ENCODE results near the gene PLEKHN1.

The PLEKHN1 gene

GRCh38 chr1:1021010-1021919 is 55.0 kb downstream of the PLEKHN1 start:
- Histone ChIP-seq H3K9me2 (replicated peaks; ENCODE audit: insufficient read depth, low read length) (no peaks in the 10 kb centered on the region), H3F3A (ENCODE audit: insufficient read depth) (no peaks in the 10 kb centered on the region), H3K9ac (ENCODE audit: low read length) (no peak overlapping the region), H3K36me3 (ENCODE audit: low read length) (no peaks in the 10 kb centered on the region), H3K27me3 (ENCODE audit: low read length) (no peaks in the 10 kb centered on the region), H3K27ac (ENCODE audit: low read depth, low read length) (no peak overlapping the region), H4K20me1 (ENCODE audit: low read depth, low read length) (no peaks in the 10 kb centered on the region), H3K9me3 (ENCODE audit: insufficient read depth, low read length) (no peaks in the 10 kb centered on the region), H3K4me3 (ENCODE audit: insufficient read depth, low read length, poor library complexity, severe bottlenecking) (no peak overlapping the region), H3K4me2 (ENCODE audit: low read depth, low read length, poor library complexity, severe bottlenecking) (no peak overlapping the region), H3K79me2 (ENCODE audit: insufficient read depth, low read length) (no peaks in the 10 kb centered on the region), H2AFZ (ENCODE audit: low read depth, low read length, severe bottlenecking) (no peak overlapping the region)
- TF ChIP-seq EZH2phosphoT487 (conservative IDR thresholded peaks at IDR 0.05; ENCODE audit: low read length) (no peak), CTCF (IDR thresholded peaks at IDR 0.05; ENCODE audit: insufficient read depth, low read length, poor library complexity, severe bottlenecking) (no peak)

- H3K4me3 ChIP-seq (ENCODE audit: insufficient read depth, low read length, poor library complexity, severe bottlenecking), result no peak overlapping the region
- H3K36me3 ChIP-seq (ENCODE audit: low read length), result no peaks in the 10 kb centered on the region
- H3K9me3 ChIP-seq (ENCODE audit: insufficient read depth, low read length), result no peaks in the 10 kb centered on the region
- H3K27ac ChIP-seq (ENCODE audit: low read depth, low read length), result no peak overlapping the region
- H3K4me2 ChIP-seq (ENCODE audit: low read depth, low read length, poor library complexity, severe bottlenecking), result no peak overlapping the region
- no peaks in the 10 kb centered on the region for H3F3A ChIP-seq (ENCODE audit: insufficient read depth)
- H2AFZ ChIP-seq (ENCODE audit: low read depth, low read length, severe bottlenecking), result no peak overlapping the region
- no peak for TF ChIP-seq EZH2phosphoT487 (conservative IDR thresholded peaks at IDR 0.05; ENCODE audit: low read length)
- no peak for TF ChIP-seq CTCF (IDR thresholded peaks at IDR 0.05; ENCODE audit: insufficient read depth, low read length, poor library complexity, severe bottlenecking)
- no peak overlapping the region for H3K9ac ChIP-seq (ENCODE audit: low read length)
- H3K79me2 ChIP-seq (ENCODE audit: insufficient read depth, low read length), result no peaks in the 10 kb centered on the region
- H3K27me3 ChIP-seq (ENCODE audit: low read length), result no peaks in the 10 kb centered on the region
- no peaks in the 10 kb centered on the region for H3K9me2 ChIP-seq (replicated peaks; ENCODE audit: insufficient read depth, low read length)
- H4K20me1 ChIP-seq (ENCODE audit: low read depth, low read length), result no peaks in the 10 kb centered on the region
Observed at GRCh38 chr1:1021920-1022259, 55.6 kb downstream of the PLEKHN1 start.

GRCh38 chr1:1022302-1023009 is 56.2 kb downstream of the PLEKHN1 start:
- no peak overlapping the region for H3K27ac ChIP-seq (ENCODE audit: low read depth, low read length)
- H4K20me1 ChIP-seq (ENCODE audit: low read depth, low read length), result no peaks in the 10 kb centered on the region
- no peak overlapping the region for H3K4me3 ChIP-seq (ENCODE audit: insufficient read depth, low read length, poor library complexity, severe bottlenecking)
- H3K79me2 ChIP-seq (ENCODE audit: insufficient read depth, low read length), result no peaks in the 10 kb centered on the region
- no peak overlapping the region for H3K9ac ChIP-seq (ENCODE audit: low read length)
- no peaks in the 10 kb centered on the region for H3K9me3 ChIP-seq (ENCODE audit: insufficient read depth, low read length)
- H3K27me3 ChIP-seq (ENCODE audit: low read length), result no peaks in the 10 kb centered on the region
- no peak overlapping the region for H3K4me2 ChIP-seq (ENCODE audit: low read depth, low read length, poor library complexity, severe bottlenecking)
- H3F3A ChIP-seq (ENCODE audit: insufficient read depth), result no peaks in the 10 kb centered on the region
- H3K9me2 ChIP-seq (replicated peaks; ENCODE audit: insufficient read depth, low read length), result no peaks in the 10 kb centered on the region
- H2AFZ ChIP-seq (ENCODE audit: low read depth, low read length, severe bottlenecking), result no peak overlapping the region
- TF ChIP-seq CTCF (IDR thresholded peaks at IDR 0.05; ENCODE audit: insufficient read depth, low read length, poor library complexity, severe bottlenecking) (no peak), EZH2phosphoT487 (conservative IDR thresholded peaks at IDR 0.05; ENCODE audit: low read length) (no peak)
- no peaks in the 10 kb centered on the region for H3K36me3 ChIP-seq (ENCODE audit: low read length)

All from SU-DHL-6 (cell line).